Lower leg skin (tissue), 4 donors: ENCODE results near the gene ZNF280A. TPM values are rescaled to one million over a fixed set of nuclear protein-coding genes. Genes with fewer than 3 reads are reported as not detected.

ENCODE experiments used
- DNase-seq, 2 donors: peaks; one replicate each; pipeline ENCODE4 v3.0.0-alpha.2; 2019; ENCODE audit warnings: low spot score in 2 of 2
- H3K4me3 ChIP-seq: fragments of 200-600 bp; sonication (generic); 2 replicates; pipeline ENCODE4 v1.5.1; 2017; ENCODE audit warnings: mild to moderate bottlenecking, low read depth; ENCODE audit not compliant: poor library complexity, severe bottlenecking
- CTCF ChIP-seq, 3 donors: fragments of 450-650 bp; IDR thresholded peaks; one replicate each; pipeline ENCODE4 v1.5.1; 2016; ENCODE audit warnings: antibody characterized with exemption in 3 of 3, mild to moderate bottlenecking in 3 of 3, moderate library complexity in 2 of 3
- POLR2A ChIP-seq, 2 donors: fragments of 450-650 bp; IDR thresholded peaks; one replicate each; pipeline ENCODE4 v1.6.1; 2016 to 2017; ENCODE audit warnings: antibody characterized with exemption in 2 of 2, mild to moderate bottlenecking in 1 of 2, moderate library complexity in 1 of 2
- WGBS, 2 donors: methylation state at CpG; one replicate each; pipeline ENCODE4 v1.1.5; 2018; 5-methylcytosine and 5-hydroxymethylcytosine counted together
- intact Hi-C: fragments of 100-400 bp; cut with DNase I; formaldehyde crosslinking; loops from one replicate; pipeline ENCODE4 v1.15.0; 2023; ENCODE audit warnings: low total_unique reads
- total RNA-seq, 4 donors: library from RNA; depleted of rRNA; stranded (reverse); fragments of >200 nt; gene quantifications; one replicate each; pipeline ENCODE4 v1.1.0, GENCODE V29; 2016

Gene ZNF280A
- total RNA-seq, 4 donors from 2014 or later = 0.32 TPM; not detected in 3

- intact Hi-C loops = no loop called here
- H3K4me3 ChIP-seq = peak overlapping the region; percentile 28
- TF ChIP-seq POLR2A (IDR thresholded peaks at IDR 0.05) = no peak
- TF ChIP-seq CTCF (IDR thresholded peaks at IDR 0.05) = no peak
- WGBS, 2 donors = 93 to 94% methylated on average over 37 to 38 of the region's 38 CpGs
- DNase-seq = no peak
Measured at GRCh38 chr22:22556995-22557925, 37.2 kb upstream of the ZNF280A start.

DNA sequence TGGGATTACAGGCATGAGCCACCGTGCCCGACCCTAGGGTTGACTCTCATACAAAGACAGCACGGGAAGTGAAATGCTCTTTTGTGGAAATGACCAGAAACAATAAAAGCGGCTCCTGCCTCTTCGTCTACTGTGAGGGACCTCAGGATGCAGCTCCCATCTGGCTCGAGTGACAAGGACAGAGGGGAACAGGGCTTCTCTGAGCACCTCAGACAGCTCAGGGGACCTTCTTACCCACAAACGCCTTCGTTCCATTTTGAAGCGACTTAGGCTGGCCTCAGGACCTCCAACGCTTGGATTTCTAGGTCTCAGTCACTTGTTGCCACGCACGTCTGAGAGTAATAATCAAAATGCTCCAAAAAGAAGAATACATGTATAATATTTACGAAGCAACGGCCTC, 36.5 kb upstream of the ZNF280A start:
- TF ChIP-seq CTCF (IDR thresholded peaks at IDR 0.05) (no peak), POLR2A (IDR thresholded peaks at IDR 0.05) (no peak)
- 88 to 95% methylated on average over 14 of the region's 14 CpGs for WGBS, 2 donors
- intact Hi-C loops = no loop called here
- H3K4me3 ChIP-seq = peak overlapping the region; percentile 28
- DNase-seq = no peak

DNA sequence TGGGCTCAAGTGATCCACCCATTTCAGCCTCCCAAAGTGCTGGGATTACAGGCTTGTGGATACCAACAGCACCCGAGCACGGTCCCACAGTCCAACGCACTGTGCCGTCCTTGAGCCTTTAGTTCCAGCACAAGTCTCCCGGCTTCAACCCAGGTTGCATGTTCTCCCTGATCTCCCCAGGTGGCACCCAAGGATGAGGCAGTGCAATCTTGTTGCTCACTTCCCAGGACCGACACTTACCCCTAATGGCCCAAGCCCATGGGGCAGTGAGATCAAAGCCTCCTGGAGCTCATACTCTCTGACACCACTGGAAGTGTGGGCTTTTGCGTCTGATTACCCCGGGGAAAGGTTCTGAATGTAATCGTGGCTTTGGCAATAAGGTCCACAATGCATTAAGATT, 35.5 kb upstream of the ZNF280A start:
- intact Hi-C loops = no loop called here

DNA sequence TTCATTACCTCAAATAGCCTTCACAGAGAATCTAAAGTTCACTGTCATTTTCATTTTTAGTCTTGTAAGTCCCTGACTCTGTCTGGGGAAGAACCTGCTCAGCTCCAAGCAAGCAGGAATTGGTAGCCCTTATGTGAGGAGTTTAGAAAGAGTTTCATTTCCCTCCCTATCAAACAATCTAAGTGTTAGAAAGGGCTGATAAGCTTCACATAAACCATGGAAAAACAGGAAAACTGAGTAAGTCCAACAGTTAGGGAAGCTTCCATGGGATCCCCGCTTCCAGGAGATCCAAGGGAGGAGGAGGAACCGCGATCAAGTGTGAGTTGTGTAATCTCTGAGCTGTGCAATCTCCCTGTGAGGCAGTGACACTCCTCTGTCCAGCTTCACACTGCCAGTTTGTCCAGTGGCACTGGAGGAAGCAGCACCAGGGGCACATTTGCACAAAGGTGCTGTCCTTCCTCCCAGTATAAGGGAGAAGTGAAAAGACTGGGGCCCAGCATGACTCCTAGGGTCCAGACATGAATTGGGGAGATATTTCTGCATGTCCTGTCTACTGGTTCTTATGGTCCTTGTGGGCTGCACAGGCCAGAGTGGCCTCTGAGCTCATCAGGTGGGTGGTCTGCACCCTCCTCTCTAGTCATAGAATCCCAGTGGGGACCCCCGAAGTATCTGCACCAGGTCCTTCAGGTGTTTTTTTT, 34.7 kb upstream of the ZNF280A start:
- 83 to 86% methylated on average over 4 of the region's 4 CpGs for WGBS, 2 donors
- H3K4me3 ChIP-seq = no peak overlapping the region
- no peak for TF ChIP-seq POLR2A (IDR thresholded peaks at IDR 0.05)
- TF ChIP-seq CTCF (IDR thresholded peaks at IDR 0.05) = no peak
- intact Hi-C loops = no loop called here
- no peak for DNase-seq

More for the DNA sequence above, 35.5 kb upstream of the ZNF280A start:
- no peak for DNase-seq
- no peak overlapping the region for H3K4me3 ChIP-seq
- TF ChIP-seq POLR2A (IDR thresholded peaks at IDR 0.05) (no peak), CTCF (IDR thresholded peaks at IDR 0.05) (no peak)
- WGBS, 2 donors = 91 to 92% methylated on average over 9 of the region's 9 CpGs

DNA sequence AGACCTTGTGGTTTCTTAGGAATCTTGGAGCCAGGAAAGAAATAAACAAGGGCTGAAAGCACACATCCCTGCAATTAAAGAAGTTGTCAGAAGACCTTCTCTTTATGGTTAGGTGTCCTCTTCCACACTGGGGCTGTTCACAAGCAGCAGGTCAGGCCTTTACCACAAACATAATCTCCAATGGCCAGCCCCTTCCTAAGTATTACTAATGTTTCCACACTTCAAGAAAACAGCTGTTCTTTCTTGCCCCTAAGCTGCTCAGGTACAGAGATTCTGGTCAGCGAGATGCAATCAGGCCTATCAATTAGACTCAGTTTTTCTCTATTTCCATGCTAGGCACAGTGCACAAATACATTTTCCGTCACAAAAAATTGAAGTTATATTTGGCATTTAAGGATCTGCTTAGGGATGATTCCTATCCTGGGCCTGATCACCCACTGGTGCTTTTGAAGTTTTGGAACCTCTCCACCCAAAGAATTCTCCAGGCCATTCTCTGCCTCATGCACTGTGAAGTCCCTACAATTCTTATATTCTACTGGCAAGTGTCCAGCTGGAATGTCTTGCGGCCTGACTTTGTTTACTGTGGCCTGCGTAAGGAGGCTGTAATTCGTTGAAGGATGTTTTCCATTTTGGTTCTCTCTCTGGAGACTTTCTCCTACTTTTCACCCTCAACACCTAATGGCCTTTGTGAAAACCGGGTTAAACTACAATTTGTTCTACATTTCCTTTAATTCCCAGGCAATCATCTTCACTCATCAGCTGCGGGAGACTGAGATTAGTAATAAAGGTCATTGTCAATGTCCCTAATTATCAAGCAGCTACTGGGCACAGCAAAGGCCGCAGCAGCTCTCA, 33.9 kb upstream of the ZNF280A start:
- WGBS, 2 donors = 66 to 67% methylated on average over 8 of the region's 8 CpGs
- no peak overlapping the region for H3K4me3 ChIP-seq
- intact Hi-C loops = no loop called here
- no peak for DNase-seq
- TF ChIP-seq CTCF (IDR thresholded peaks at IDR 0.05) (no peak), POLR2A (IDR thresholded peaks at IDR 0.05) (no peak)
